DOHH2 (cell line): Measurements from ENCODE around the gene ACTRT3.

ENCODE experiments used
- EZH2phosphoT487 ChIP-seq: fragments of 200-600 bp; sonication (generic); IDR thresholded peaks from 2 replicates; pipeline ENCODE4 v1.6.1; 2017; ENCODE audit warnings: borderline replicate concordance, mild to moderate bottlenecking, antibody characterized with exemption, low read length, moderate library complexity, mixed read lengths
- TF ChIP-seq, protein P1 (sequence below): fragments of 200-600 bp; sonication (generic); IDR thresholded peaks from one replicate; pipeline ENCODE4 v1.5.1; 2014; ENCODE audit warnings: antibody characterized with exemption, mild to moderate bottlenecking, low read depth, low read length; ENCODE audit not compliant: poor library complexity, severe bottlenecking

DNA sequence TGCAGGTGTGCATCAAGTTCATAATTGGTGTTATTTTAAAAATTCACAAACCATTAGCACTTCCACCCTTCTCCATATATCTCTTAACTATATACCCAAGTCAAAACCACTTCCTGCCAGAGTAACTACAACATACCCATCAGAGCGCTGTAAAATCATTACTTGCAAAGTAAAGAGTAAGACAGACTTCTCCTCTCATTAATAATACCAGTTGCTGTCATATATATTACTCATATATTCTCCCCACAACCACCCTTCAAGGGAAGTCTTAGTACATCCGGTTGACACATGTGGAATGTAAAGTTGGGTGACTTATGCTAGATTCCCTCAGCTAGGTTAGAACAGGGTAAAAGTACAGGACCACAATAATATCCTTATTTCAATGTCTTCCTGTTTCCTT is 10.1 kb downstream of the ACTRT3 start:
- no peak for TF ChIP-seq EZH2phosphoT487
- TF ChIP-seq, protein P1, sequence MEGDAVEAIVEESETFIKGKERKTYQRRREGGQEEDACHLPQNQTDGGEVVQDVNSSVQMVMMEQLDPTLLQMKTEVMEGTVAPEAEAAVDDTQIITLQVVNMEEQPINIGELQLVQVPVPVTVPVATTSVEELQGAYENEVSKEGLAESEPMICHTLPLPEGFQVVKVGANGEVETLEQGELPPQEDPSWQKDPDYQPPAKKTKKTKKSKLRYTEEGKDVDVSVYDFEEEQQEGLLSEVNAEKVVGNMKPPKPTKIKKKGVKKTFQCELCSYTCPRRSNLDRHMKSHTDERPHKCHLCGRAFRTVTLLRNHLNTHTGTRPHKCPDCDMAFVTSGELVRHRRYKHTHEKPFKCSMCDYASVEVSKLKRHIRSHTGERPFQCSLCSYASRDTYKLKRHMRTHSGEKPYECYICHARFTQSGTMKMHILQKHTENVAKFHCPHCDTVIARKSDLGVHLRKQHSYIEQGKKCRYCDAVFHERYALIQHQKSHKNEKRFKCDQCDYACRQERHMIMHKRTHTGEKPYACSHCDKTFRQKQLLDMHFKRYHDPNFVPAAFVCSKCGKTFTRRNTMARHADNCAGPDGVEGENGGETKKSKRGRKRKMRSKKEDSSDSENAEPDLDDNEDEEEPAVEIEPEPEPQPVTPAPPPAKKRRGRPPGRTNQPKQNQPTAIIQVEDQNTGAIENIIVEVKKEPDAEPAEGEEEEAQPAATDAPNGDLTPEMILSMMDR, result no peak
